Fibroblast of lung (primary cell): Measurements from ENCODE around the gene RAB28.

ENCODE experiments used
- EZH2 ChIP-seq: IDR thresholded peaks from 2 replicates; pipeline ENCODE4 v1.5.1; 2012; ENCODE audit warnings: low read length, control low read depth, mild to moderate bottlenecking; ENCODE audit errors: missing control alignments
- TF ChIP-seq, protein P1 (sequence below), 2 donors: IDR thresholded peaks in 1 of 2; conservative IDR thresholded peaks in 1 of 2; 1 replicate in 1 of 2; 2 replicates in 1 of 2; pipeline ENCODE4 v1.5.1; 2011 to 2012; ENCODE audit warnings: low read length in 2 of 2, control low read depth in 1 of 2, inconsistent platforms in 1 of 2, low read depth in 1 of 2, mild to moderate bottlenecking in 1 of 2

DNA sequence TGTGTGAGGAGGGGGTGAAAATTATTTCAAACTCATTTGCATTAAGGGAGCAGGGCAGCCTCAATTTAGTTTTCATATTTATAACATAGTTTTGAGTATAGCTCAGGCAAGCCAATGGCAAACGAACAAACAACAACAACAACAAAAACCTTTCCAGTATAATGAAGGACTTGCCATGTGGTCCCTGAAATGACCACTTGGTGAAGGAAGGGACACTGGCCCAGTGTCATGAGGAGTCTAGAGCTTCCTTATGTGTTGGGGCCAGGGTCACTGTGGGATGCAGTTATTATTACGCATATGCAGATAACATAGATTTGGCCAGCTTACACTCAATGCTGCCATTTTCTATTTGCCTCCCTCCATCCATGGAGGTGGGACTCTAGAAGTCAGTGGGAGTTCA lies 36.9 kb upstream of the RAB28 start:
- TF ChIP-seq, protein P1, sequence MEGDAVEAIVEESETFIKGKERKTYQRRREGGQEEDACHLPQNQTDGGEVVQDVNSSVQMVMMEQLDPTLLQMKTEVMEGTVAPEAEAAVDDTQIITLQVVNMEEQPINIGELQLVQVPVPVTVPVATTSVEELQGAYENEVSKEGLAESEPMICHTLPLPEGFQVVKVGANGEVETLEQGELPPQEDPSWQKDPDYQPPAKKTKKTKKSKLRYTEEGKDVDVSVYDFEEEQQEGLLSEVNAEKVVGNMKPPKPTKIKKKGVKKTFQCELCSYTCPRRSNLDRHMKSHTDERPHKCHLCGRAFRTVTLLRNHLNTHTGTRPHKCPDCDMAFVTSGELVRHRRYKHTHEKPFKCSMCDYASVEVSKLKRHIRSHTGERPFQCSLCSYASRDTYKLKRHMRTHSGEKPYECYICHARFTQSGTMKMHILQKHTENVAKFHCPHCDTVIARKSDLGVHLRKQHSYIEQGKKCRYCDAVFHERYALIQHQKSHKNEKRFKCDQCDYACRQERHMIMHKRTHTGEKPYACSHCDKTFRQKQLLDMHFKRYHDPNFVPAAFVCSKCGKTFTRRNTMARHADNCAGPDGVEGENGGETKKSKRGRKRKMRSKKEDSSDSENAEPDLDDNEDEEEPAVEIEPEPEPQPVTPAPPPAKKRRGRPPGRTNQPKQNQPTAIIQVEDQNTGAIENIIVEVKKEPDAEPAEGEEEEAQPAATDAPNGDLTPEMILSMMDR (conservative IDR thresholded peaks at IDR 0.05 in 1 of 2, IDR thresholded peaks at IDR 0.05 in 1 of 2; ENCODE audit: low read depth in 1 of 2, low read length in 2 of 2): no peak
- TF ChIP-seq EZH2: no peak
